K562 (cell line): ENCODE measurements around the gene SLC22A23. TPM values are rescaled to one million over a fixed set of nuclear protein-coding genes. Genes with fewer than 3 reads are reported as not detected.

Experiments
- MXI1 ChIP-seq: IDR thresholded peaks from 2 replicates; pipeline ENCODE4 v1.6.1; 2011; ENCODE audit warnings: low read depth, mild to moderate bottlenecking, improper control_type of control experiment, low read length
- TBP ChIP-seq: optimal IDR thresholded peaks from 2 replicates; pipeline ENCODE3; 2011; ENCODE audit warnings: low read depth, low read length, improper control_type of control experiment
- XRCC4 ChIP-seq: IDR thresholded peaks from one replicate; pipeline ENCODE4 v1.6.1; 2011; ENCODE audit not compliant: insufficient read depth, insufficient read length; ENCODE audit errors: extremely low read depth
- ZKSCAN8 ChIP-seq: fragments of 200-800 bp; sonication (Bioruptor generic); IDR thresholded peaks from 2 replicates; pipeline ENCODE4 v1.6.1; 2016; ENCODE audit warnings: missing genetic modification characterization, missing compliant biosample characterization
- polyA plus RNA-seq, 8 experiments: library from polyadenylated mRNA; depleted of rRNA in 4 of 8; stranded (reverse) in 5 of 8; unstranded in 3 of 8; fragments of >200 nt; fragmentation: Nextera tagmentation in 2 of 8; fragmentation: Illumina TruSeq in 1 of 8; extraction: Ambion mirVana in 2 of 8; extraction: Trizol in 1 of 8; gene quantifications; 2 replicates each; pipeline versions ENCODE4 v1.2.1 to v1.2.3, GENCODE V29; 2011 to 2014; ENCODE audit warnings: inconsistent platforms in 1 of 8, missing spikeins in 1 of 8
- total RNA-seq, 7 experiments: library from RNA; depleted of rRNA in 6 of 7; stranded (reverse); fragments of >200 nt in 6 of 7; fragmentation: Illumina TruSeq in 2 of 7; extraction: Trizol in 2 of 7; gene quantifications; 2 replicates each; pipeline versions ENCODE4 v1.2.1 to v1.2.3, GENCODE V29; 2011 to 2021; ENCODE audit warnings: low replicate concordance in 1 of 7
- TF ChIP-seq, protein P1 (sequence below): fragments of 150-350 bp; IDR thresholded peaks from 2 replicates; pipeline ENCODE4 v1.6.1; 2014; ENCODE audit warnings: low read depth, mild to moderate bottlenecking, low read length, borderline replicate concordance
- TF ChIP-seq, protein P2 (sequence below): fragments of 450-650 bp; IDR thresholded peaks from 2 replicates; pipeline ENCODE4 v1.6.1; 2016; ENCODE audit warnings: missing biosample characterization, missing genetic modification characterization
- TF ChIP-seq, protein P3 (sequence below): fragments of 450-650 bp; IDR thresholded peaks from 2 replicates; pipeline ENCODE4 v1.6.1; 2014; ENCODE audit warnings: low read depth, mild to moderate bottlenecking, moderate library complexity, borderline replicate concordance
- TF ChIP-seq, protein P4 (sequence below), 2 experiments: fragments of 450-650 bp; IDR thresholded peaks; 2 replicates each; pipeline ENCODE4 v1.6.1; 2016; ENCODE audit warnings: mild to moderate bottlenecking in 2 of 2, borderline replicate concordance in 1 of 2, low read depth in 1 of 2, moderate library complexity in 1 of 2
- TF ChIP-seq, protein P5 (sequence below): sonication (generic); formaldehyde crosslinking; IDR thresholded peaks from 2 replicates; pipeline ENCODE4 v1.8.1; 2023; ENCODE audit warnings: mild to moderate bottlenecking, missing genetic modification reagents

SLC22A23 gene
- total and polyA plus RNA-seq, 9 of the 15 experiments (the other 6 are each of a cell fraction or from before 2014, with no cell fraction given), result 0.30 to 8.7 (median 2.5) TPM

DNA sequence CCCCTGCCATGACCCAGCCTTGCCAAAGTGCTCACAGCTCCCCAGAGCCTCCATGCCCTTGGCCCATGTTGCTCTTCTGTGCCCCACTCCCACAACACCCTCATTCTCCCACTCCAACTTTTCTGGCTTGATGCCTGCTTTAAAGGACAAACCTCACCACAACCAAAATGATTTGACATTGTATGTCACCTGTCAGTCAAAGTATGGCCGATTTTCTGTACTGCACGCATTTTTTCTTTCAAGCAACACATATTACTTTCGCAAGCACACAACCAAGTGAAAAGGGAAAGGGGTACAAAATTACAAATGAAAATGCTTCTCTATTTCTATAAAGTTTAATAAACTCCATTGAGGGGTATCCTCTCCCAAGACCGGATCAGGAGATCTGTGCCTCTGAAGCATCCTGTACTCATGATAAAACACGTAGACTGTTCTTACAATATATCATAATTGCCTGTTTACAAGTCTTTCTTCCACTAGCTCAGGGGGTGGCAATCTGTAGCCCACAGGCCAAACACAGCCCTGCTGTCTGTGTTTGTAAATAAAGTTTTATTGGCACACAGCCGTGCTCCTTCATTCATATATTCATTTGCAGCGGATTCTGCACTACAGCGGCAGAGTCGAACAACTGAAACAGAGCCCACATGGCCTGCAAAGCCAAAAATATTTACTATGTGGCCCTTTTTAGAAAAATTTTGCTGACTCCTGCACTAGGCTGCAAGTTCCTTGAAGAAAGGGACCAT, 32.5 kb downstream of the SLC22A23 start (continued):
- TF ChIP-seq, protein P1, sequence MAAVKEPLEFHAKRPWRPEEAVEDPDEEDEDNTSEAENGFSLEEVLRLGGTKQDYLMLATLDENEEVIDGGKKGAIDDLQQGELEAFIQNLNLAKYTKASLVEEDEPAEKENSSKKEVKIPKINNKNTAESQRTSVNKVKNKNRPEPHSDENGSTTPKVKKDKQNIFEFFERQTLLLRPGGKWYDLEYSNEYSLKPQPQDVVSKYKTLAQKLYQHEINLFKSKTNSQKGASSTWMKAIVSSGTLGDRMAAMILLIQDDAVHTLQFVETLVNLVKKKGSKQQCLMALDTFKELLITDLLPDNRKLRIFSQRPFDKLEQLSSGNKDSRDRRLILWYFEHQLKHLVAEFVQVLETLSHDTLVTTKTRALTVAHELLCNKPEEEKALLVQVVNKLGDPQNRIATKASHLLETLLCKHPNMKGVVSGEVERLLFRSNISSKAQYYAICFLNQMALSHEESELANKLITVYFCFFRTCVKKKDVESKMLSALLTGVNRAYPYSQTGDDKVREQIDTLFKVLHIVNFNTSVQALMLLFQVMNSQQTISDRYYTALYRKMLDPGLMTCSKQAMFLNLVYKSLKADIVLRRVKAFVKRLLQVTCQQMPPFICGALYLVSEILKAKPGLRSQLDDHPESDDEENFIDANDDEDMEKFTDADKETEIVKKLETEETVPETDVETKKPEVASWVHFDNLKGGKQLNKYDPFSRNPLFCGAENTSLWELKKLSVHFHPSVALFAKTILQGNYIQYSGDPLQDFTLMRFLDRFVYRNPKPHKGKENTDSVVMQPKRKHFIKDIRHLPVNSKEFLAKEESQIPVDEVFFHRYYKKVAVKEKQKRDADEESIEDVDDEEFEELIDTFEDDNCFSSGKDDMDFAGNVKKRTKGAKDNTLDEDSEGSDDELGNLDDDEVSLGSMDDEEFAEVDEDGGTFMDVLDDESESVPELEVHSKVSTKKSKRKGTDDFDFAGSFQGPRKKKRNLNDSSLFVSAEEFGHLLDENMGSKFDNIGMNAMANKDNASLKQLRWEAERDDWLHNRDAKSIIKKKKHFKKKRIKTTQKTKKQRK, result no peak
- TF ChIP-seq XRCC4 (no peak), MXI1 (no peak), TBP (no peak), ZKSCAN8 (no peak)
- TF ChIP-seq, protein P2, sequence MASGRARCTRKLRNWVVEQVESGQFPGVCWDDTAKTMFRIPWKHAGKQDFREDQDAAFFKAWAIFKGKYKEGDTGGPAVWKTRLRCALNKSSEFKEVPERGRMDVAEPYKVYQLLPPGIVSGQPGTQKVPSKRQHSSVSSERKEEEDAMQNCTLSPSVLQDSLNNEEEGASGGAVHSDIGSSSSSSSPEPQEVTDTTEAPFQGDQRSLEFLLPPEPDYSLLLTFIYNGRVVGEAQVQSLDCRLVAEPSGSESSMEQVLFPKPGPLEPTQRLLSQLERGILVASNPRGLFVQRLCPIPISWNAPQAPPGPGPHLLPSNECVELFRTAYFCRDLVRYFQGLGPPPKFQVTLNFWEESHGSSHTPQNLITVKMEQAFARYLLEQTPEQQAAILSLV, result no peak
- TF ChIP-seq, protein P3, sequence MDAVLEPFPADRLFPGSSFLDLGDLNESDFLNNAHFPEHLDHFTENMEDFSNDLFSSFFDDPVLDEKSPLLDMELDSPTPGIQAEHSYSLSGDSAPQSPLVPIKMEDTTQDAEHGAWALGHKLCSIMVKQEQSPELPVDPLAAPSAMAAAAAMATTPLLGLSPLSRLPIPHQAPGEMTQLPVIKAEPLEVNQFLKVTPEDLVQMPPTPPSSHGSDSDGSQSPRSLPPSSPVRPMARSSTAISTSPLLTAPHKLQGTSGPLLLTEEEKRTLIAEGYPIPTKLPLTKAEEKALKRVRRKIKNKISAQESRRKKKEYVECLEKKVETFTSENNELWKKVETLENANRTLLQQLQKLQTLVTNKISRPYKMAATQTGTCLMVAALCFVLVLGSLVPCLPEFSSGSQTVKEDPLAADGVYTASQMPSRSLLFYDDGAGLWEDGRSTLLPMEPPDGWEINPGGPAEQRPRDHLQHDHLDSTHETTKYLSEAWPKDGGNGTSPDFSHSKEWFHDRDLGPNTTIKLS, result no peak
- TF ChIP-seq, protein P4, sequence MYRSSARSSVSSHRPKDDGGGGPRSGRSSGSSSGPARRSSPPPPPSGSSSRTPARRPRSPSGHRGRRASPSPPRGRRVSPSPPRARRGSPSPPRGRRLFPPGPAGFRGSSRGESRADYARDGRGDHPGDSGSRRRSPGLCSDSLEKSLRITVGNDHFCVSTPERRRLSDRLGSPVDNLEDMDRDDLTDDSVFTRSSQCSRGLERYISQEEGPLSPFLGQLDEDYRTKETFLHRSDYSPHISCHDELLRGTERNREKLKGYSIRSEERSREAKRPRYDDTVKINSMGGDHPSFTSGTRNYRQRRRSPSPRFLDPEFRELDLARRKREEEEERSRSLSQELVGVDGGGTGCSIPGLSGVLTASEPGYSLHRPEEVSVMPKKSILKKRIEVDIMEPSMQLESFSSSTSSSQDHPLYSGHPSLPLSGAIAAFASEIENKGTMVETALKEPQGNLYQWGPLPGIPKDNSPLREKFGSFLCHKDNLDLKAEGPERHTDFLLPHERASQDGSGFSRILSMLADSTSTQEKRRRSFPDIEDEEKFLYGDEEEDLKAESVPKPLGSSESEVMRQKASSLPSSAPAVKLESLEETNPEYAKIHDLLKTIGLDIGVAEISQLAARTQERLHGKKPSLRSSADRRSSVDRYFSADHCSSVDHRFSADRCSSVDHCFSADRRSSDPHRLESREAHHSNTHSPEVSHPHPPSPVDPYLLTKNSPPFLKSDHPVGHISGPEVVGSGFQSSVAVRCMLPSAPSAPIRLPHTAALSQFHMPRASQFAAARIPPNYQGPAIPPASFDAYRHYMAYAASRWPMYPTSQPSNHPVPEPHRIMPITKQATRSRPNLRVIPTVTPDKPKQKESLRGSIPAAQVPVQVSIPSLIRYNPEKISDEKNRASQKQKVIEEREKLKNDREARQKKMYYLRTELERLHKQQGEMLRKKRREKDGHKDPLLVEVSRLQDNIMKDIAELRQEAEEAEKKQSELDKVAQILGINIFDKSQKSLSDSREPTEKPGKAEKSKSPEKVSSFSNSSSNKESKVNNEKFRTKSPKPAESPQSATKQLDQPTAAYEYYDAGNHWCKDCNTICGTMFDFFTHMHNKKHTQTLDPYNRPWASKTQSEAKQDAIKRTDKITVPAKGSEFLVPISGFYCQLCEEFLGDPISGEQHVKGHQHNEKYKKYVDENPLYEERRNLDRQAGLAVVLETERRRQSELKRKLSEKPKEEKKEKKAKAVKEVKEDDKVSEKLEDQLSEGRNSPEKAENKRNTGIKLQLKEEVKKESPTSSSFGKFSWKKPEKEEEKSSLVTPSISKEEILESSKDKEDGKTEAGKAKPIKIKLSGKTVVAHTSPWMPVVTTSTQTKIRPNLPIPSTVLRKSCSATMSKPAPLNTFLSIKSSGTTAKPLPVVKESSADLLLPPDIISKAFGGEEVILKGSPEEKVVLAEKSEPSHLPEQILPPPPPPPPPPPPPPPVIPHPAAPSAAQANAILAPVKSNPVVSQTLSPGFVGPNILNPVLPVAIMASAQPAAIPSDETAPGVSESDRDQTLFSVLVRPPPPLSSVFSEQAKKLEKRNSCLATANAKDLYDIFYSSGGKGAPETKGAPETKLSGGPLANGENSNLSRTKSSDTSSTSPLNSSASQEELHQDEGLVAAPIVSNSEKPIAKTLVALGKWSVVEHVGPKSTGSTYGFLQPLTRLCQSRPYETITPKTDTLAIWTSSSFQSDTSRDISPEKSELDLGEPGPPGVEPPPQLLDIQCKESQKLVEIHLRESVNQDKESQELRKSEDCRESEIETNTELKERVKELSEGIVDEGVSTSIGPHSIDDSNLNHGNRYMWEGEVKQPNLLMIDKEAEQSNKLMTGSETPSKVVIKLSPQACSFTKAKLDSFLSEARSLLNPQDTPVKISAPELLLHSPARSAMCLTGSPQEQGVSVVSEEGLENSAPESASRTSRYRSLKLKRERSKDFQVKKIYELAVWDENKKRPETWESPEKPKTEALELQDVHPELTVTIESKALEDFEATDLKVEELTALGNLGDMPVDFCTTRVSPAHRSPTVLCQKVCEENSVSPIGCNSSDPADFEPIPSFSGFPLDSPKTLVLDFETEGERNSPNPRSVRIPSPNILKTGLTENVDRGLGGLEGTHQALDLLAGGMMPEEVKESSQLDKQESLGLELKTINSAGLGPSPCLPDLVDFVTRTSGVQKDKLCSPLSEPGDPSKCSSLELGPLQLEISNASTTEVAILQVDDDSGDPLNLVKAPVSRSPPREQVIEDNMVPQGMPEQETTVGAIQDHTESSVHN (IDR thresholded peaks at IDR 0.05; ENCODE audit: borderline replicate concordance in 1 of 2, low read depth in 1 of 2), result no peak
- TF ChIP-seq, protein P5, sequence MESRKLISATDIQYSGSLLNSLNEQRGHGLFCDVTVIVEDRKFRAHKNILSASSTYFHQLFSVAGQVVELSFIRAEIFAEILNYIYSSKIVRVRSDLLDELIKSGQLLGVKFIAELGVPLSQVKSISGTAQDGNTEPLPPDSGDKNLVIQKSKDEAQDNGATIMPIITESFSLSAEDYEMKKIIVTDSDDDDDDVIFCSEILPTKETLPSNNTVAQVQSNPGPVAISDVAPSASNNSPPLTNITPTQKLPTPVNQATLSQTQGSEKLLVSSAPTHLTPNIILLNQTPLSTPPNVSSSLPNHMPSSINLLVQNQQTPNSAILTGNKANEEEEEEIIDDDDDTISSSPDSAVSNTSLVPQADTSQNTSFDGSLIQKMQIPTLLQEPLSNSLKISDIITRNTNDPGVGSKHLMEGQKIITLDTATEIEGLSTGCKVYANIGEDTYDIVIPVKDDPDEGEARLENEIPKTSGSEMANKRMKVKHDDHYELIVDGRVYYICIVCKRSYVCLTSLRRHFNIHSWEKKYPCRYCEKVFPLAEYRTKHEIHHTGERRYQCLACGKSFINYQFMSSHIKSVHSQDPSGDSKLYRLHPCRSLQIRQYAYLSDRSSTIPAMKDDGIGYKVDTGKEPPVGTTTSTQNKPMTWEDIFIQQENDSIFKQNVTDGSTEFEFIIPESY (CRISPR knock-in tag), result peak; percentile 67
